Measurements from ENCODE around the gene RAB32.
"Not testable (repeated sequence)": the region's sequence is repeated elsewhere in the genome, so short reads cannot be mapped to it uniquely, and the experiment has no call there.

Gene RAB32

DNA sequence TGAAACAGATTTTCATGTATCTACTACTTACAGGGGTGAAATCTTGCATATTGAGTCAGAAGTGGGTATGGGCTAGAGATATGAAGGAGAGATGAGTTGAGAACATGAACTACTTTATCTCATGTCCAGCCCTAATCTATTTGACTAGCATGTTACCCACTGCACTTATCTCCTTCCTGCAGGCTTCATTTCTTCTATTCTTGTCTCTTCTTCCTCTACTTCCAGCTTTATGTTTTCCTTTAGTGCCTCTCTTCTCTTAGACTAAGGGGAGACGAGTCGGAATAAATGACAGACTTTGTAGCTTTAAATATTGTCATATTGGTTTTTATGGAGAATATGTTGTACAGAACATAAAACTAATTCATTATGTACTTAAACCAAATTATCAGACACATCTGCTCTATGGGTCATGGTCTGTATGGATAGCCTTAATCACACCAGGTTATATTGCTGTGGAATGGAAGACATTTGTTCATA is 5.3 kb downstream of the RAB32 start:
- Histone ChIP-seq H3K27me3 (ENCODE audit: control insufficient read depth, insufficient read depth, low read length) (no peaks in the 10 kb centered on the region), H3K4me3 (ENCODE audit: low read length) (no peak overlapping the region), H3K36me3 (ENCODE audit: control insufficient read depth, insufficient read depth, low read length) (no peaks in the 10 kb centered on the region), H3K27ac (ENCODE audit: low read depth, low read length) (no peak overlapping the region), H3K9ac (ENCODE audit: low read length) (no peak overlapping the region), H3K4me1 (ENCODE audit: control insufficient read depth, insufficient read depth, low read length) (peaks cover 13% of the 10 kb centered on the region)

DNA sequence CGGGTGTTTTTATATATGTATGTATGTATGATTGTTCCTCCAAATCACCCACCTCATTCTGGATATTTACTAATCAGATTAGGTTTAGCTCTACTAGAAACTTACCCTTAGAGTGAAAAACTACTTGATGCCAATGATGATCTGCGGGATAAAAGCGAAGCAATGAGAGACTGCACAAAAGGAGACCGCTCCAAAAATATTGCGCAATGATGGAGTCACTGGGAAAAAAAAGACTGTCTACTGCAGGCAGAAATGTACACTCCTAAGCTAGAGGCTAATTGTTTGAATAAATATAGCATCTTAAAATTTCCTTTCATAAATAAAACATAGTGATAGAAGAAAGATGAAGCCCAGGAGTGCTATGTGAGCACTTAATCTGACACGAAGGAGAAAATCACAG is 7.3 kb downstream of the RAB32 start:
- peaks cover 6% of the 10 kb centered on the region for H3K36me3 ChIP-seq (ENCODE audit: control insufficient read depth, insufficient read depth, low read length)
- no peak overlapping the region for H3K4me3 ChIP-seq (ENCODE audit: low read length)
- no peak overlapping the region for H3K27ac ChIP-seq (ENCODE audit: low read depth, low read length)
- H3K4me1 ChIP-seq (ENCODE audit: control insufficient read depth, insufficient read depth, low read length): peaks cover 4% of the 10 kb centered on the region
- no peak overlapping the region for H3K9ac ChIP-seq (ENCODE audit: low read length)
- no peaks in the 10 kb centered on the region for H3K27me3 ChIP-seq (ENCODE audit: control insufficient read depth, insufficient read depth, low read length)

DNA sequence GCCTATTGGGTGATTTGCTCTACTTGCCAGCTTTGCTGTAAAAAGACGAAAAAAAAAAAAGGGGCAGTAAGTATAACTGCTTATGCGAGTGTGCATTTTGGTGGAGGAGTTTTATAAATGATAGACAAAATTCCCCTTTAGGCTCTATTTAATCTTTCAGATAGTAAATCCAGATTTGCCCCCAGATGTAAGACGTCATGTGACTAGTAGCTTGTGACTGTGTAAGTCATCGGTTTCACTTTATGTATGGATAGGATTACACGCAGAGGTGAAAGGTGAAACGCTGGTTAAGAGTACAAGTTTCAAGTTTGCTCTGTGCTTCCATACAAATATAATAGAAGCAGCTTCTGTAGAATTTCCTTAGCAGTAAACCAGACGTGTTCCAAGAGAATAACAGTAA is 7.9 kb downstream of the RAB32 start:
- H3K36me3 ChIP-seq (ENCODE audit: control insufficient read depth, insufficient read depth, low read length): peaks cover 6% of the 10 kb centered on the region
- peaks cover 4% of the 10 kb centered on the region for H3K4me1 ChIP-seq (ENCODE audit: control insufficient read depth, insufficient read depth, low read length)
- no peak overlapping the region for H3K4me3 ChIP-seq (ENCODE audit: low read length)

DNA sequence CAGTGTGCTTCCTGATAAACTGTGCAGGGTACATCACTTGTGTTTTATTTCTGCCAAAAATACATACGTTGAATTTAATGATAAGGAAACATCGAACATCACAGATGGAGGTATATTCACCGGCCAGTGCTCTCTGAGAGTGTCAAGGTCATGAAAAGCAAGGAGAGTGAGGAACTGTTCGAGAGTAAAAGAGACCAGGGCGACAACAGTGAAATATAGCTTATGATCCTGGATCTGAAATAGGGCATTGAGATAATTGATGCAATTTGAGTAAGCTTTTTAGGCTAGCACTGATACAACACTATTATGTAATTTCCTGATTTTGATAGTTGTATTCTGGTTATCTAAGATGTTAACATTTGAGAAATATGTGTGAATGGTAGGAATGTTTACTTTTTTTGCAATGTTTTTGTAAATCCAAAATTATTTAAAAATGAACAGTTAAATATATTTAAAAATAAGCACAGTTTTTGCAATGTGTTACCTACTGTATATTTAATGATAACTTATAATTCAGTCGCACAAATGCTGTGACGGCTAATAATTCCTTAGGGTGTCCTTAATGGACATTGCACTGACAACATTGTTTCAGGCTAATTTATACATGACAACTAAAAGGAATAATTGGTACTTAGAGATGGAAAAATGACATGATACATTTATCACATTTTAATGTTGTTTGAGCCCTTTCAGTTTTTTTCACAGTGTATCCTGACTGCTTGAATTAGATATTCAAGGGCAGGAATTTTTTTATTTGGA is 9.9 kb downstream of the RAB32 start:
- Histone ChIP-seq H3K36me3 (ENCODE audit: control insufficient read depth, insufficient read depth, low read length) (peaks cover 6% of the 10 kb centered on the region), H3K27ac (ENCODE audit: low read depth, low read length) (no peak overlapping the region), H3K4me3 (ENCODE audit: low read length) (no peak overlapping the region), H3K4me1 (ENCODE audit: control insufficient read depth, insufficient read depth, low read length) (no peaks in the 10 kb centered on the region), H3K27me3 (ENCODE audit: control insufficient read depth, insufficient read depth, low read length) (no peaks in the 10 kb centered on the region), H3K9ac (ENCODE audit: low read length) (no peak overlapping the region)

More for the DNA sequence above, 7.9 kb downstream of the RAB32 start:
- Histone ChIP-seq H3K9ac (ENCODE audit: low read length) (no peak overlapping the region), H3K27me3 (ENCODE audit: control insufficient read depth, insufficient read depth, low read length) (no peaks in the 10 kb centered on the region), H3K27ac (ENCODE audit: low read depth, low read length) (no peak overlapping the region)

DNA sequence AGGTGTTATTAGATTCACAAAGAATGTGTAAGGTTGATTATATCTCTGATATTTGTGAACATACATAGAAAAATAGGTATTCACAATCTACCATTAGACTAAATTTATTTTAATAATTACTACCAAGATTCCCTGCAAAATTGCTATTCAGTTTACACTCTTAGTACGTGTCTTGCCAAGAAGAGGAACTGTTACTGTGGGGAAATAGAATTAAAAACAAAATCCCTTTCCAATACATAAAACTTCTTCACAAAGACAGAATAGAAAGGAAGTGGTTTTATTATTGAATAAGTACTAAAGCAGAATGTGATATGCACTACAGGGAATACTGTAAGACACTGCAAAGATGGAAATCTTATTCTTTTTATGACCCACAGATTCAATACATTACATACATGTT is 17.0 kb downstream of the RAB32 start:
- Histone ChIP-seq H3K27ac (ENCODE audit: low read depth, low read length) (no peak overlapping the region), H3K4me3 (ENCODE audit: low read length) (no peak overlapping the region), H3K9ac (ENCODE audit: low read length) (no peak overlapping the region), H3K36me3 (ENCODE audit: control insufficient read depth, insufficient read depth, low read length) (no peaks in the 10 kb centered on the region), H3K4me1 (ENCODE audit: control insufficient read depth, insufficient read depth, low read length) (no peaks in the 10 kb centered on the region), H3K27me3 (ENCODE audit: control insufficient read depth, insufficient read depth, low read length) (no peaks in the 10 kb centered on the region)

DNA sequence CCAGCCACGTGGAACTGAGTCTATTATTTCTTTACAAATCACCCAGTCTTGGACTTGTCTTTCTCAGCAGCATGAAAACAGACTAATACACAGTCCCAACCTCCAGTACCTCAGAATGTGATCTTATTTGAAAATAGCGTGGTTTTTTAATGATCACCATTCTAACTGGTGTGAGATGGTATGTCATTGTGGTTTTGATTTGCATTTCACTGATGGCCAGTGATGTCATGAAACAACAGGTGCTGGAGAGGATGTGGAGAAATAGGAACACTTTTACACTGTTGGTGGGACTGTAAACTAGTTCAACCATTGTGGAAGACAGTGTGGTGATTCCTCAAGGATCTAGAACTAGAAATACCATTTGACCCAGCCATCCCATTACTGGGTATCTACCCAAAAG is 23.0 kb downstream of the RAB32 start:
- H3K27me3 ChIP-seq (ENCODE audit: control insufficient read depth, insufficient read depth, low read length); H3K9ac ChIP-seq (ENCODE audit: low read length); H3K27ac ChIP-seq (ENCODE audit: low read depth, low read length); H3K4me3 ChIP-seq (ENCODE audit: low read length); H3K4me1 ChIP-seq (ENCODE audit: control insufficient read depth, insufficient read depth, low read length); H3K36me3 ChIP-seq (ENCODE audit: control insufficient read depth, insufficient read depth, low read length): not testable (repeated sequence)

DNA sequence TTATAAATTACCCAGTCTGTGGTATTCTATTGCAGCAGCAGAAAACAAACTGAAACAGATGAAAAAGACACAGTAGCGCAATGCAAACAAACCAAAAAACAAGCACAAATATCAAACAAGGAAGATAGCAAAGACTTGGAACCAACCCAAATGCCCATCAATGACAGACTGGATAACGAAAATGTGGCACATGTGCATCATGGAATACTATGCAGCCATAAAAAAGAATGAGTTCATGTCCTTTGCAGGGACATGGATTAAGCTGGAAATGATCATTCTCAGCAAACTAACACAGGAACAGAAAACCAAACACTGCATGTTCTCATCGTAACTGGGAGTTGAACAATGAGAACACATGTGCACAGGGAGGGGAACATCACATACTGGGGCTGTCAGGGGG is 25.0 kb downstream of the RAB32 start:
- H3K4me1 ChIP-seq (ENCODE audit: control insufficient read depth, insufficient read depth, low read length); H3K4me3 ChIP-seq (ENCODE audit: low read length); H3K27ac ChIP-seq (ENCODE audit: low read depth, low read length); H3K27me3 ChIP-seq (ENCODE audit: control insufficient read depth, insufficient read depth, low read length); H3K9ac ChIP-seq (ENCODE audit: low read length); H3K36me3 ChIP-seq (ENCODE audit: control insufficient read depth, insufficient read depth, low read length): not testable (repeated sequence)

DNA sequence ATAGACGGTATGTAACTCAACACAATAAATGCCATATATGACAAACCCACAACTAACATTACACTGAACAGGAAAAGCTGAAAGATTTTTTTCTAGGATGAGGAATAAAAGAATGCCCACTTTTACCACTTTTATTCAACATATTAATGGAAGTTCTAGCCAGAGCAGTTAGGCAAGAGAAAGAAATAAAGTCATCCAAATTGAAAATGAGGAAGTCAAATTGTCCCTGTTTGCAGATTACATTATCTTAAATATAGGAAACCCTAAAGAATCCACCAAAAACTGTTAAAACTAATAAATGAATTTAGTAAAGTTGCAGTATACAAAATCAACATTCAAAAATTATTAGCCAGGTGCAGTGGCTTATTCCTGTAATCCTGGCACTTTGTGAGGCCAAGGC is 30.6 kb downstream of the RAB32 start:
- Histone ChIP-seq H3K36me3 (ENCODE audit: control insufficient read depth, insufficient read depth, low read length) (no peaks in the 10 kb centered on the region), H3K4me3 (ENCODE audit: low read length) (no peak overlapping the region), H3K27ac (ENCODE audit: low read depth, low read length) (no peak overlapping the region), H3K9ac (ENCODE audit: low read length) (no peak overlapping the region), H3K4me1 (ENCODE audit: control insufficient read depth, insufficient read depth, low read length) (no peaks in the 10 kb centered on the region), H3K27me3 (ENCODE audit: control insufficient read depth, insufficient read depth, low read length) (no peaks in the 10 kb centered on the region)

DNA sequence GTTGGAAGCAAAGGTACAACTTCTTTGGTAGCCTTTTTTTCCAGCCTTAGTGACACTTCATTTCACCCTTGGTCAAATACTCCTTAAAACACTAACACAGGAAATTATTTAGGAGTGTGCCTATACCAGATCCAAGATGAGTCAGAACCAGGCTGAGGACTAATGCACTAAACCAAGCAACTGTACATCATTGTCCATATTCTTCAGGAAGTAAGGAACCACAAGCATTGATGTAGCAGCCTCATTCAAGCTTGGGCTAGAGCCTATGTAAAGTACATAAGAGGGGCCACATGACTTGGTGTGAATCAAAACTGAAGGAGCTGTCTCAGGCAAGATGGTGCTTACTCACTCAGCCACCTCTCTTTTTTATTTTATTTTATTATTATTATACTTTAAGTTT is 34.4 kb downstream of the RAB32 start:
- H3K4me3 ChIP-seq (ENCODE audit: low read length): no peak overlapping the region
- H3K4me1 ChIP-seq (ENCODE audit: control insufficient read depth, insufficient read depth, low read length): no peaks in the 10 kb centered on the region
- H3K9ac ChIP-seq (ENCODE audit: low read length): no peak overlapping the region
- no peaks in the 10 kb centered on the region for H3K27me3 ChIP-seq (ENCODE audit: control insufficient read depth, insufficient read depth, low read length)
- no peaks in the 10 kb centered on the region for H3K36me3 ChIP-seq (ENCODE audit: control insufficient read depth, insufficient read depth, low read length)
- no peak overlapping the region for H3K27ac ChIP-seq (ENCODE audit: low read depth, low read length)

DNA sequence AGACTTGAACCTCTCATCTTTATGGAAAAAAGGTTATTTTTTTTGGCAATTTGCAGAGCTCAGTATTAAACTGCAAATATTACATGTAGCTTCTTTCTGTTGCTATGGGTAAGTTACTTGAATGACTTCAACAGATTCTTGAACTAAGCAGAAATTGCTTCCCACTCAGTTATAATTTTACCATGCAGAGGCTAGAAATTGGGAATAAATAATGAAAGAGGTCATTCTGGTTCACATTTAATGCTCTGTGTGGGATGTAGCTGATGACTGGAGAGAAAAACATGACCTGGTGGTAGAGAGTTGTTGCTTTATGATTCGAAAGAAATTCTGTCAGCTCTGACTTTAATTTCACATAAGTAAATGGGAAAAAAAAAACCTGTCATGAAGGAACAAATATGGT is 38.3 kb downstream of the RAB32 start:
- H3K4me1 ChIP-seq (ENCODE audit: control insufficient read depth, insufficient read depth, low read length): no peaks in the 10 kb centered on the region
- H3K36me3 ChIP-seq (ENCODE audit: control insufficient read depth, insufficient read depth, low read length): no peaks in the 10 kb centered on the region
- H3K4me3 ChIP-seq (ENCODE audit: low read length): no peak overlapping the region
- no peak overlapping the region for H3K9ac ChIP-seq (ENCODE audit: low read length)
- no peaks in the 10 kb centered on the region for H3K27me3 ChIP-seq (ENCODE audit: control insufficient read depth, insufficient read depth, low read length)
- H3K27ac ChIP-seq (ENCODE audit: low read depth, low read length): no peak overlapping the region

DNA sequence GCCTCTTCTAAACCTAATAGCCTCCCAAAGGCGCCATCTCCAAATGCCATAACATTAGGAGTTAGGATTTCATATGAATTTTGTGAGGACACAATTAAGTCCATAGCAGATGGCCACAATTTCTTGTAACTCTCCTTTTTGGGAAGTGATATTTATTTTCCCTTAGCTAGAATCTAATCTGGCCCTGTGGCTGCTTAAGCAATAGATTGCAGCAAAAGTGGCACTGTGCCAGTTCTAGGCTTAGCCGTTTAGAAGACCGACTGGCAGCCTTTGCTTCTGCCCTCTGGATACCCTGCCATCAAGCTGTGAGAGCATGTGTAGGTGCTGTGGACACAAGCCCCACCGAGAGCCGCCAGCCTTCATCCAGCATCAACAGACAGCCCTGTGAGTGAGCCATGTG is 39.2 kb downstream of the RAB32 start:
- Histone ChIP-seq H3K27ac (ENCODE audit: low read depth, low read length) (no peak overlapping the region), H3K27me3 (ENCODE audit: control insufficient read depth, insufficient read depth, low read length) (no peaks in the 10 kb centered on the region), H3K36me3 (ENCODE audit: control insufficient read depth, insufficient read depth, low read length) (no peaks in the 10 kb centered on the region), H3K9ac (ENCODE audit: low read length) (no peak overlapping the region), H3K4me3 (ENCODE audit: low read length) (no peak overlapping the region), H3K4me1 (ENCODE audit: control insufficient read depth, insufficient read depth, low read length) (no peaks in the 10 kb centered on the region)

DNA sequence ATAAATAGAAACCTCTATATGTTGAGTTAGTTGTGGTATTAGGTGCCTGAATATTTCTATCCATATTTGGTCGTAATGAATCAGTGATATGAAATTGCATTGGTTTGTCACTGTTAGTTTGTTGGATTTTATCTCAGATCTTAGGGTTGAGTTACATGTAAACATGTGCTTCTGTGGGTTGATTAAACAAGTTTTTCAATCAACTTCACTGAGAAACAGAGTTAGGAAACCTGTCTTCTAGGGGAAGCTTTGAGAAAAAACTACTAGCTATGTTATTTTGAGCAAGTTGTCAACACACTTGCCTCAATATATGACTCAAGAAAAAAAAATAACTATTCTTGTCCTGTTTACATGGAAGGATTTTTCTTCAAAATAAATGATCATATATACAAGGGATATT is 40.3 kb downstream of the RAB32 start:
- no peaks in the 10 kb centered on the region for H3K36me3 ChIP-seq (ENCODE audit: control insufficient read depth, insufficient read depth, low read length)
- H3K9ac ChIP-seq (ENCODE audit: low read length): no peak overlapping the region
- no peaks in the 10 kb centered on the region for H3K4me1 ChIP-seq (ENCODE audit: control insufficient read depth, insufficient read depth, low read length)
- no peak overlapping the region for H3K27ac ChIP-seq (ENCODE audit: low read depth, low read length)
- H3K4me3 ChIP-seq (ENCODE audit: low read length): no peak overlapping the region
- no peaks in the 10 kb centered on the region for H3K27me3 ChIP-seq (ENCODE audit: control insufficient read depth, insufficient read depth, low read length)

DNA sequence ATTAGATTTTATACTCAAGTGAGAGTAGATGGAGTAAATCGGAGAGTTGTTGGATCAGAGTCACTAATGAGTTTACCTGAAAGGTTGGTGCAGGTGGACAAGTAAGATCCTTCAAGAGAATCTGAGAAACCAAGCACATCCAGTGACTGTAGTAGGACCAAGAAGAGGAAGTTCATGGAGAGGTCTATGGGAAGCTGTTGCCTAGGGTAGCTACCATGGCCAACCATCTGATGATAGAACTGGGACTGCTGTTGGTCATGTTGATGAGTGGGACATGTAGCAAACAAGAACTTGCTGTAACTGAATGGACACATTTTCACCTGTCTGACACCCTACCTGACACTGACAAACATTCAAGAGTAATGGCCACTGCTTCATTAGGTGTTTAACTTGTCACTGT is 43.8 kb downstream of the RAB32 start:
- H3K9ac ChIP-seq (ENCODE audit: low read length): no peak overlapping the region
- no peaks in the 10 kb centered on the region for H3K27me3 ChIP-seq (ENCODE audit: control insufficient read depth, insufficient read depth, low read length)
- no peak overlapping the region for H3K27ac ChIP-seq (ENCODE audit: low read depth, low read length)
- no peaks in the 10 kb centered on the region for H3K36me3 ChIP-seq (ENCODE audit: control insufficient read depth, insufficient read depth, low read length)
- H3K4me1 ChIP-seq (ENCODE audit: control insufficient read depth, insufficient read depth, low read length): no peaks in the 10 kb centered on the region
- H3K4me3 ChIP-seq (ENCODE audit: low read length): no peak overlapping the region
